ENCODE measurements around the gene DTNA. TPM values are rescaled to one million over a fixed set of nuclear protein-coding genes. Genes with fewer than 3 reads are reported as not detected.

Gene DTNA
- total RNA-seq, 1 experiment from 2014 or later = 9.6 TPM

DNA sequence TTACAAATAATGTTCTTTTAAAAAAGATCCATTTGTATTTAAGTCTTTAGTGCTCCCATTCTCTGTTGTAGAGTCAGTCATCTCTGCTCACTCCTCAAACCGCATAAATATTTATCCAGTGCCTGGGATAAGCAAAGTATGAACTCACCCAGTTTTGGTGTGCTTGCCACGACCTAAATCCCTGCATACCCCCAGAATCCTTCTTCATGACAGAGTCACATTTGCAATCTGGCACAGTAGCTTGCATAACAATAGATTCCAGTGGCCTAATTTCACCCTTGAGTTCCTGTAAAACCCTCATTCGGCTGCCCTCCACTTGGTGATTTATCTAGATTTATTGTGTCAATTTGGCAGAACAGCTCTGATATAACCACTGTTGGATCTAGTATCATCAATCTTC is 92.9 kb downstream of the DTNA start:
- RAD21 ChIA-PET (ENCODE audit: low non-redundant PET in 1 of 2, low total read pairs in 2 of 2, uncharacterized antibody in 2 of 2, unreplicated experiment in 2 of 2) = no interaction called here
- intact Hi-C loops (cut with micrococcal nuclease) = no loop called here

More for the DNA sequence above, 92.9 kb downstream of the DTNA start:
- H2AFZ ChIP-seq (ENCODE audit: low read depth, low read length, poor library complexity, severe bottlenecking) = no peak overlapping the region
- DNase-seq (ENCODE audit: low read depth, low spot score) (no peak), ATAC-seq (no peak)
- no peaks in the 10 kb centered on the region for H3K9me3 ChIP-seq (ENCODE audit: control insufficient read depth in 1 of 2, insufficient read depth in 1 of 2, low read depth in 1 of 2, low read length in 2 of 2)
- H3K9ac ChIP-seq (ENCODE audit: low read length) = no peak overlapping the region
- H4K20me1 ChIP-seq (ENCODE audit: insufficient read depth) = no peaks in the 10 kb centered on the region
- no peak overlapping the region for H3K4me2 ChIP-seq (ENCODE audit: low read length)
- ChIA-PET POLR2A (no interaction called here), CTCF (no interaction called here)
- no peaks in the 10 kb centered on the region for H3K79me2 ChIP-seq (ENCODE audit: insufficient read depth, low read length)
- no peak overlapping the region for H3K27ac ChIP-seq (ENCODE audit: low read depth, low read length)
- H3K9me2 ChIP-seq (ENCODE audit: insufficient read depth) = no peaks in the 10 kb centered on the region
- H3K4me1 ChIP-seq (ENCODE audit: control insufficient read depth in 1 of 2, insufficient read depth in 2 of 2, low read length in 2 of 2) = peaks cover 6 to 20% of the 10 kb centered on the region in 2 experiments
- TF ChIP-seq, protein P1, sequence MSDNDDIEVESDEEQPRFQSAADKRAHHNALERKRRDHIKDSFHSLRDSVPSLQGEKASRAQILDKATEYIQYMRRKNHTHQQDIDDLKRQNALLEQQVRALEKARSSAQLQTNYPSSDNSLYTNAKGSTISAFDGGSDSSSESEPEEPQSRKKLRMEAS (IDR thresholded peaks at IDR 0.05) = no peak
- no peak for TF ChIP-seq ZNF274 (IDR thresholded peaks at IDR 0.05; ENCODE audit: low read depth, low read length)
- no peak for TF ChIP-seq YY1 (IDR thresholded peaks at IDR 0.05; ENCODE audit: extremely low read depth, insufficient replicate concordance, low read depth, low read length)
- TF ChIP-seq SP1 (IDR thresholded peaks at IDR 0.05; ENCODE audit: low read depth) = no peak
- TF ChIP-seq CBX3 (IDR thresholded peaks at IDR 0.05; ENCODE audit: low read depth) = no peak
- TF ChIP-seq CEBPB (IDR thresholded peaks at IDR 0.05; ENCODE audit: low read depth) = no peak
- TF ChIP-seq, protein P2, sequence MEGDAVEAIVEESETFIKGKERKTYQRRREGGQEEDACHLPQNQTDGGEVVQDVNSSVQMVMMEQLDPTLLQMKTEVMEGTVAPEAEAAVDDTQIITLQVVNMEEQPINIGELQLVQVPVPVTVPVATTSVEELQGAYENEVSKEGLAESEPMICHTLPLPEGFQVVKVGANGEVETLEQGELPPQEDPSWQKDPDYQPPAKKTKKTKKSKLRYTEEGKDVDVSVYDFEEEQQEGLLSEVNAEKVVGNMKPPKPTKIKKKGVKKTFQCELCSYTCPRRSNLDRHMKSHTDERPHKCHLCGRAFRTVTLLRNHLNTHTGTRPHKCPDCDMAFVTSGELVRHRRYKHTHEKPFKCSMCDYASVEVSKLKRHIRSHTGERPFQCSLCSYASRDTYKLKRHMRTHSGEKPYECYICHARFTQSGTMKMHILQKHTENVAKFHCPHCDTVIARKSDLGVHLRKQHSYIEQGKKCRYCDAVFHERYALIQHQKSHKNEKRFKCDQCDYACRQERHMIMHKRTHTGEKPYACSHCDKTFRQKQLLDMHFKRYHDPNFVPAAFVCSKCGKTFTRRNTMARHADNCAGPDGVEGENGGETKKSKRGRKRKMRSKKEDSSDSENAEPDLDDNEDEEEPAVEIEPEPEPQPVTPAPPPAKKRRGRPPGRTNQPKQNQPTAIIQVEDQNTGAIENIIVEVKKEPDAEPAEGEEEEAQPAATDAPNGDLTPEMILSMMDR (IDR thresholded peaks at IDR 0.05 in 2 of 3, conservative IDR thresholded peaks at IDR 0.05 in 1 of 3; ENCODE audit: borderline replicate concordance in 1 of 3, insufficient read depth in 1 of 3, low read depth in 2 of 3, low read length in 2 of 3) = no peak
- no peak for TF ChIP-seq TCF7L2 (IDR thresholded peaks at IDR 0.05; ENCODE audit: borderline replicate concordance, extremely low read depth, insufficient read depth, insufficient read length)
- TF ChIP-seq EGR1 (IDR thresholded peaks at IDR 0.05; ENCODE audit: low read depth) = no peak
- TF ChIP-seq POLR2A (IDR thresholded peaks at IDR 0.05; ENCODE audit: borderline replicate concordance, extremely low read depth, insufficient read depth, insufficient read length) = no peak
- TF ChIP-seq RAD21 (IDR thresholded peaks at IDR 0.05; ENCODE audit: low read depth) = no peak
- TF ChIP-seq, protein P3, sequence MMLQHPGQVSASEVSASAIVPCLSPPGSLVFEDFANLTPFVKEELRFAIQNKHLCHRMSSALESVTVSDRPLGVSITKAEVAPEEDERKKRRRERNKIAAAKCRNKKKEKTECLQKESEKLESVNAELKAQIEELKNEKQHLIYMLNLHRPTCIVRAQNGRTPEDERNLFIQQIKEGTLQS (IDR thresholded peaks at IDR 0.05) = no peak
- no peak for TF ChIP-seq EZH2phosphoT487 (IDR thresholded peaks at IDR 0.05; ENCODE audit: borderline replicate concordance)
- TF ChIP-seq JUND (IDR thresholded peaks at IDR 0.05) = no peak
- no peak for TF ChIP-seq SRF (IDR thresholded peaks at IDR 0.05; ENCODE audit: low read depth)
- H3K27me3 ChIP-seq (ENCODE audit: insufficient read depth, low read length) = no peaks in the 10 kb centered on the region
- H3K4me3 ChIP-seq (replicated peaks in 1 of 2; ENCODE audit: low read depth in 1 of 2, low read length in 2 of 2) = no peak overlapping the region
- no peaks in the 10 kb centered on the region for H3K36me3 ChIP-seq (ENCODE audit: control insufficient read depth in 1 of 2, insufficient read depth in 2 of 2, low read length in 2 of 2)
- no TSS peak for BruUV-seq (replicated peaks)

Measured in HCT116 (cell line).